Suppressor macrophage treated with lipopolysaccharide for 4 hours (primary cell): Measurements from ENCODE around the gene CA10.
A peak's percentile ranks its signal among the peaks of the same experiment; 100 is the strongest.

ENCODE experiments used
- DNase-seq: peaks from one replicate; pipeline ENCODE4 v3.0.0-alpha.2; 2020

CA10 gene

DNA sequence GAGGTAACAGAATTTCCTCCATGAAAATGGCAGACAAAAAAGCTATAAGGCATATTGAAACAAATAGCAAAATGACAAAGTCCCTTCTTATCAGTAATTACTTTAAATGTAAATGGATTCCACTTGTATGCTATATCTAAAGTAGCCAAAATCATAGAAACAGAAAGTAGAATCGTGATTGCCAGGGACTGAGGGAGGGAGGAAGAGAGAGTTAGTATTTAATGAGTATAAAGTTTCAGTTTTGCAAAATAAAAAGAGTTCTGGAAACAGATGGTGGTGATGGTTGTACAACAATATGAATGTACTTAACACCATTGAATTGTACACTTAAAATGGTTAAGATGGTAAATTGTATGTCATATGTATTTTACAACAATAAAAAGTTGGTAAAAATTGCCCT, 407.4 kb downstream of the CA10 start:
- no peak for DNase-seq

DNA sequence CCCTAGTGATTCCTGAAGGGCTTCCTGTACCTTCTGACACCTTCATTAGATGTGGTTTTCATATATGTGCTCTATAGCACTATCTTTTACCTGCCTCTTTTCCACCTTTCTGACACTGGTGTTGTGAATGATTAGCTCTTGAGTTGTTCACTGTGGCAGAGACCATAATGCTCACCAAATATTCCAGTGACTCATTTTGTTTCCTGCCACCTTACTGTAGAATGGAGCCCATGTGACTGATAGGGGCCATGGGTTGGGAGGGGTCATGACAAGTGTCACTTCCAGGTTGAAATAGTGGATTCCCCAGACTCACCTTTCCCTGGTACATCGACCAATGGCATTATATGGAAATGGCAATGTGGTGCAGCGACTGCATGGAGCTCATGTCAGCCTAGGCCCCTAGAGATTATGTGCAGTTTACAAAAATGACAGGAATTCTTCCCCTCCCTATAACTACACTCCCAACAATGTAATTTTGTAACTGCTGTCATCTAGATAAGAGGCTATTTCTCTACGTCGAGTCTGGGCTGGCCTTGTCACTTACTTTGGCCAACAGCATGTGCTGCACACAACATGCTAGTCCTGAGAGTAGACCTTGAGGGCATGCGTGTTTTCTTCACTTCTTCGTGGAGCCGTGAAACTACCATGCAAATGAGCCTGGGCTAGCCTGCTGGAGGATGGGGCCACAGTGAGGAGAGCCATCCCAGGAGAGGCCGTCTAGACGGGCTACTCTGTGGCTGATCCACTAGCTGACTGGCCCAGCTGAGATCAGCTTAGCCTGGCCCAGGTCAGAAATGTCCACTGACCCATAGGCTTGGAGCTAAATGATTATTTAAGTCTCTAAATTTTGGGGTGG, 409.5 kb downstream of the CA10 start:
- no peak for DNase-seq

DNA sequence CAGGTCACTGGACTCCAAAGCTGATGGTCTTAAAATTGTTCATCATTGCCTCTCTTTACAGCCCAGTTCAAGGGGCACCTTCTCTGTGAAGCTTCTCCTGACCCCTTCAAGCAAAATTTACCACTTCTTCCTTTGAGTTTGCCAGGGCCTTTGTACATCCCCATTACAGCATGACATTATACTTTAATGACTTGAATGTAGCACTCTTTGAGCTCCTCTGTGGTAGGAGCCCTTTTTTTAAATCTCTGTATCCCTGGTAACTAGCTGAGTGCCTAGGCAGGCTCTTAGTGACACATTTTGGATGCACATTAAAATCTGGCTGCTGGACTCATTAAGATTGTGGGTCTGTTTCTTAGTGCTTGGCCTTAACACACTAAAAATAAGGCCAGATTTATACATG, 412.1 kb downstream of the CA10 start:
- no peak for DNase-seq

DNA sequence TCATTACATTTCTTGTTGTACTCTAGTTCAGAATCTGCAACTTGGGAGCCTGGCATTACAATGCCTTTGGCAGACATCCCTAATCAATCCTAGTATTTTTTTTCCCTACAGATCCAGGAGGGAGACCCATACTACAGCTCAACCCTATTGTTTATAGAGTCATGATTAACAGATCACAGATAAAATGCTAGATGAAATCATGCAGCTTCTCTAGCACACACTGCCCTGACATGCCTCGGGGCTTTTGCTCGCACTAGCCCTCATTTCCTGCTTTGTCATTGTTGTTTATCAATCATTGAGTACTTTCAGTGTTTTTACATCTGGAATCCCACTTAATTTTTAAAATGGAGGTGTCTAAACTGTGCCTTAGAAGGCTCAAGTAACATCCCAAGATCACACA, 412.5 kb downstream of the CA10 start:
- DNase-seq: no peak

DNA sequence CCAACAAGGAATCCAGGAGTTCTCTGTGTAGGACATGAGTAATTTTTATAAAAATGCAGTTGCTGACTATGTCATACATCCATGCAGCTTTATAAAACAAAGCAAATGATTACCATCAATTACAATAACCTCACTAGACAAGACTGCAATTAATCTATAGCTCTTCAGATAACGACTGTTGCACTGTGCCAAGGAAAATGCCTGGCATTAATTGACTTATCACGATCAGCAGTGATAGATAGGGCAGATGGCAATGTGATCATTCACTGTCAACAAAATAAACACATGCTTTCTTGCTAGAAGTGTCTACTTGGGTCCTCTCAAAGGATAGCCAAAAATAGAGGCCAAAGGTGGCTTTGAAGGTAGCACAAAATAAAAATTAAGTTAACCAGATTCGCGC, 415.0 kb downstream of the CA10 start:
- no peak for DNase-seq

DNA sequence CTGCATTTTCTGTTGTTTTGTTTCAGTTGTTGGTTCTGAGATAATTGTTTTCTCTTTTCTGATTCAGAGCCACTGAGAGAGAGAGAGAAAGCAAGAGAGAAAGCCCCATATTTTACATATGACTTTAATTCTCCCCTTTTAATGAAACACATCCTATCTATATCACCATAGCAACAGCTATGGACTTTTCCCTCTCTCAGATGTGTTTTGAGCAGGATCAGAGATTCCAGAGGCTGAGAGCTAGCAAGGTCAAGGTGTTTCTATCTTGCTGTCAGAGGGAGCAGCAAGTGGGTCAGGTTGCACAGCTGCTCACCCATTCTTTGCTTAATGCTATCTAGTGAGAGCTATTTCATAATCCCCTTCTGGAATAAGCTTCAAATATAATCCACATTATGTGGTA, 415.9 kb downstream of the CA10 start:
- DNase-seq: no peak

DNA sequence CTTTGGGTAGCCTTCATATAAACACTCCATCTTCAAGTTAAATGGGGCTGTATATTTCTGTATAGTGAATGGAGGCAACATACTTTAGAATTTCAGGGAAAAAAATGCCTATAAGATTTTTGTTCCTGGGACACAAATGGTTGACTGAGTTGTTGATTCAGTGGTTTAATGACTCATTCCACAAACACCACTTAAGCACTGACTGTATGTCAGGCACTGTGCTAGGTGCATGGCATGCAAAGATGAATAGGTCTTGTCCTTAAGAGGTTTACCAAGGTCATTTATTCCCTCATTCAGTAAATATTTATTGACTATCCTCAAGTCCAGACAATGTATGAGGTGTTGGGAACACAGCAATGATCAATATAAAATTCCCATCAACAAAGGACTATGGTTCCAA, 417.1 kb downstream of the CA10 start:
- no peak for DNase-seq

DNA sequence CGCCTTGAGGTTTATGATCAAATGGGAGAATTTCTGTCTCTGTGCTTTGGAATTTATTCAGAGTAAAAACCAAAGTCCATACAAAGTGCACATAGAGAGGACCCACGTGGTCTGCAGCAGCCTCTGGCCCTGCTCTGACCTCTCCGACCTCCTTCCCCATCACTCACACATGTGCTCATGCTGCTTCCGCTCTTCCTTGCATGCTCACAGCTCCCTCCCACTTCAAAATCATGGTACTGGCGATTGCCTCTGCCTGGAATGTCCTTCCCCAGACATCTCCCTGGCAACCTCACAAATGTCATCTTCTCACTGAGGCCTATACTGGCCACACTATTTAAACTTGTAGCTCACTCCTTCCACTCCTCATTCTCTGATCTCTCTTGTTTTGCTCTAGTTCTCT, 418.0 kb downstream of the CA10 start:
- DNase-seq: no peak

DNA sequence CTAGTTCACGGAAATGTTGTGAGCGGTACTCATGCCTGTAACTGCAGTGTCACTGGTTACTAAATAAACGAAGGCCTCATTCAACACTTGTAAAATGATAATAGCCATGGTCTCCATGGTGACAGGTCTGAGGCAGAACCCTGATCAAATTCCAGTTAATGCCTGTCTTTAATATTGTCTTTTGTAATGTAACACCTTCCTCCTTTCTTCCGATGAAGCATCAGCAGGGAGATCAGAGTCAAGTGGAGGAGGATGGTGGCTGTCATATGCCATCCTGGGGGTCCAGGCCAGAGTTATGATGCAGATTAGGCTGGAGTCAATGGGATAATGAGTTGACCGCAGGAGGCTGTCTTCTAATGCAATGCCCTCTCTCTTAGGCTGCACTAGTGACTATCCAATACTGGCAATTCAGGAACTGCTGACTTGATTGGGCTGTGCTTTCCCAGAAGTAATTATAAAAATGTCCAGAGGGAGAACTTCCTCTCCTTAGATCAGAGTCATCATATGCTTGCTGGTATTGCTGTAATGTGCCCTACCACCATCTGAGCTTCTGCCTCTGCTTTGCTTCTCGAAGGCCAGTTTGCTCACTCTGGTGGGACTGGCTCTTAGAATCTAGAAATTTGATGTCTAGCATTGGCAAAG, 419.1 kb downstream of the CA10 start:
- no peak for DNase-seq

DNA sequence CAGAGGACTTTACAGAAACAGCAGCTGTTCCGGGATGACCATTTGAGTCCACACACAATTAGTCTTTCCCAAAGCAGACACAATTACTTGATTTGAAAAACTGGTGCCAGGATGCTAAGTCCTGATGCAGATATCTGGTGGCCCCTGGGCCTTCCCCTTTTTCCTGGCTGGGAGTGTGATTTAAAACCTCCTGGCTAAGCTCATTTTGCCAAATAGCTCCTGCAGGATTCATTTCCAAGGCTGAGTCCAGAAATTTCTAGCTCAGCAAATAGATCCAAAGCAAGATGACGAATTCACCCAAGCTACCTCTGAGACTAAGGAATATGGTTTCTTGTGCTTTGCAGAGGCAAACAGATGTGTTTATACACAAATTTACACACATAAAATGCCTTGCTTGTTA, 422.2 kb downstream of the CA10 start:
- no peak for DNase-seq

DNA sequence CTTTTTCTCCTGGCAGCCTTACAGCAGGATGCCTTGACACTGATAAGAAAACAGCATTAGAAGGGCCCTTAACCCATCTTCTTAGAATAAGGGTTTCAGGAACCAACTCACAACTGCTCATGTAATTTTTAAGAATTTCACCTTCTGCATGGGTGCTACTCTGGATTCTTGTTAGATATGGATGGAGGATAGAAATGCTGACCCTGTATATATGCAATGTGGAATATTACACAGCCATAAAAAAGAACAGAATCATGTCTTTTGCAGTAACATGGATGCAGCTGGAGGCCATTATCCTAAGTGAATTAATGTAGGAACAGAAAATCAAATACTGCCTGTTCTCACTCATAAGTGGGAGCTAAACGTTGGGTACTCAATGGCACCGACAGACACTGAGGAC, 423.5 kb downstream of the CA10 start:
- no peak for DNase-seq

DNA sequence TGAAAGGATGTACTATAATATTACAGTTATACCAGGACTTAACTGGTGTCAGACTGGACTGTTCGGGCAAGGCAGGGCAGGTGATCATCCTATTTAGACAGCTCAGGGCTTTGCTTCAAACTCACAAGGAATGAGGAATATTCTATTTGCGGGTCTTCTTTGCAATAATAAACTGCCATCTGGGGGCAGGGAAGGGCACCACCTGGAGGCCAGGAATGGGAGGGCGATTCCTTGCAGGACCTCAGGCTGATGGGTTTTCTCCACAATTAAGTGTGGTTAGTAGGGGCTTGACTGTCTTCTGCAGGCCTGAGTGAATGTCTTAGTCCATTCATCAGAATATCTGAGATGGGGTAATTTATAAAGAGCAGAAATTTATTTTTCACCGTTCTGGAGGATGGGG, 424.1 kb downstream of the CA10 start:
- DNase-seq: peak; percentile 8

DNA sequence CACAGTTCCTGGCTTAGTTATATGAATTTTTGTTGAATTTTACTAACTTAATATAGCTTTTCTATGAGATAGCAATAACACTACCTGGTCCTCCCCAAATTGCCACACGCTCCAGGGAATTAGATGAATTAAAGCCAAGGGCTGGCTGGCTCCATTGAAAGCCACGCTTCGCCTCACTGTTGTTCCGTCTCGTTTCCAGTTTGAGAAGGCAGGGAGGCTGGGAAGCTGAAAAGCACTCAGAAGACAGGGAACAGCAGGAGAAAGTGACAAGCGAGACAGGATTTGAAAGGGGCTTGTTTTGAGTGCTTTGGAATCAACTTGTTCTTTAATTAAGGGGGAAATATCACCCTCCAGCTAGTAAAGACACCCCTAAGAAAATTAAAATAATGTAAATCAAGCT, 425.3 kb downstream of the CA10 start:
- DNase-seq: no peak

DNA sequence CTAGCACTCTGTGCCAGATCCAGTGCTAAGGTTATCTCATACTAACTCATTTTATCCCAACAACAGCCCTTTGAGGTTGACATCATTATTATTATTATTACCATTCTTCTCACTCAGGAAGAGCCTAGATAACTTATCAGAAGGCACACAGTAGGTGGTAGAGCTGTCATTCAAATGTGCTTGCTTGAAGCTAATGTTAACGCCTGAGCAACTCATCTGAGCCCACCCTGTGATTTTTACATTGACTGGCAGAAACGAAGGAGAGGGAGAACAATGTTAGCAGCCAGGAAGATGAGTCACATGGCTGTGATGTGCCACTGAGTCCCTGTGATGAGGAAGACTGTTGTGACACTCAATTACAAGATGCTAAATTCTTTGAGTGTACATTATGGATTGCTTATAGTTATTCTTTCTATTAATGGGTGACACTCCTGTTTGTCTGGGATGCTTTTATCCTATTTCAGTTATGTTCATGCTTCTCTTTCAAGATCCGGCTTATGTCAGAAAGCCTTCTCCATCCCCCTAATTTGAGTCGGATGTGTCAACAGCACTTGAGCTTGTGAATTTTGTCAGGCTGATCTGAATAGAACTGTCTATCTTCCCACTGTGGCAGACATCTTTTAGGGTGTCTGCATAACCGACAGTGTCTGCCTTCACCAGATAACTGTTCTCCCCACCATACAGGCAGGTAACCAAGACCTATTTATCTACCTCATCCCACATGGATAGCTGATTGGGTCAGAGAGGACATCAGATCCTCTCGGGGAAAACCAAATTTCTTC, 426.4 kb downstream of the CA10 start:
- no peak for DNase-seq

DNA sequence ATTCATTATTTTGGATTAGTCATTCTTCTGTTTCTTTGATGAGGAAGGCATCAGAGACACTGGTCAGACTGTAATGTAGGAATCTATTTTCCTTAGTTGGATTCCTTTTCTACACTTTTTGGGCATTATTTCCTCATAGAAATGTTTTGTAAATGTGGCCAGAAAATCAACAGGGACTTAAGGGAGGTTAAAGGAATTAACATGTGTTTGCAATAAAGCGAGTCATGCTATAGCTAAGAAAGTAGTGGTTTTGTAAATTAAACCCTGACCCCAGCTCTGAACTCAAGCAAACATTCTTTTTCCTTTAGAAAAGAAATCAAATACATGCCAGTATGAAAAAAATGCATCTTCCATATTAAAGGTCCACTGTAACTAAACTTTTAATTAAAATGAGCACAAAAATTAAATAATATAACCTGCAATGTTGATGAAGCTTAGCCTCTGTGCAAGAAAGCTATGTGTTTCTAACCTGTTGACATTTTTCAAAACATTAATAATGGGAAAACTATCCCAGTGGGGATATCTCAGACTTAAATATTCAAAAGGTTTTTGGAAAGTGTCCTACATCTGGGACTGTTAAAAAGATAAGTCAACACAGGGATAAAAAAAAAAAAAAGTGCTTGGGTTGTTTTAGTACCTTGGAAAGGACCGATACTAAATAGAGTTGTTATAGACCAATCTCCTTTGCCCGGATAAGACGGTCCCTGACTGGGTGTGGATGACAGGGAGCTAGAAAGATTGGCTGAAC, 428.0 kb downstream of the CA10 start:
- no peak for DNase-seq

DNA sequence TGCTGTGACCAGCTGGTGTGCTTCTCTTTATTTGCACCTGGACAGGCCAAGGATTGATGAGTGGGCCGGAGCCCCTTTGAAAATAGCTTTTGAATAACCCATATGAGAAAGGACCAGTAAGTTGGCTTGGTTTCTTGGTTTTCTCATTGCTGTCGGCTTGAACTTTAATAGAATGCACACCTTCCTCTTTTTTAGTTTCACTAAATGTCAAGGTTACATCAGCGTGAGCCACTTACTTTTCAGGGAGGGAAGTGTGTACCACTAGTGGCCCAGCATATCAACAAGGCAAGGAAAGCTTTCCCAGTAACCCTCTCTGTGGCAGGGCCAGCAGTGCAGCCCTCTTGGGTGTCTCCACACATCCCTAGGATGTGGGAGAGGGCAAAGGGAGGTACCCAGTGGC, 433.3 kb downstream of the CA10 start:
- peak; percentile 7 for DNase-seq

DNA sequence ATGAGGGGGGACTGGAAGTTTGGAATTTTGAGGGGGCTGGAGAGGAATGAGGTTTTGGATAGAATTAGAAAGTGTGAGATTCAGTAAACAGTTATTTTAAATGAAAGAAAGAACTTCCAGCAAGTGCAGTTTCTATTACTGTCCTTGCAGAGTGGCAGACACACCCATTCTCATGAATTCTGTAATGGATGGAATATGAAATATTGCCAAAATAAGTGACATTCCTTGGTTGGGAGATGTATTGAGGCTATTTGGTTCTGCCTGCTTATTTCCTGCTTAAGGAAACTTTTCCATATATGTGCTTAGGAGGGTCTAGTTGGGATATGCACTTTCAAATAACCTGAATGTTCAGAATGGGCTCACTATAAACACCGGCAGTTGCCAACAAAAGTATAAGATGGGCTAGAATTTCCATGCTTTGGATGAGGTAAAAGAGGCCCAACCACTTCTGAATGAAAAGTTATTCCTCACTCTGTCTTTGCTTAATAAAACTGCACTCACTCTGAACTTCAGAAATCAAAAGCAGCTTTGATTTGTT, 434.4 kb downstream of the CA10 start:
- DNase-seq: no peak

DNA sequence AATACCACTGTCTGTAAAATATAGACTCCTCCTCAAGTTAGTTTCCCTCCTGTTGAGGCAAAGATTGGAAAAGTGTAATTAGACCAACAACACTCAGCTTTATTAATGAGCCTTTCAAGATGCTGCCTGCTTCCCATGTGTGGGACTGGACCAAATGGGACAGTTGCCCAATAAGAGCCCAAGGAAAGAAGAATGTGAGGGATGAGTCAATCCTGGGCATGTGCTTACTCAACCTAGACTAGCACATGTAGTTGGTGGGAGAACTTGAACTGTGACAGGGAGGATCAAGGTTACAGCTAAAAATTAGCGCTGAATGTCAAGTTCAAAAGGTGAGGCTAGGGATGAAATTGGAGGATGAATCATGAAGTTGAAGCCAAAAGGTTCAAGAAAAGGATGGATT, 435.5 kb downstream of the CA10 start:
- no peak for DNase-seq

DNA sequence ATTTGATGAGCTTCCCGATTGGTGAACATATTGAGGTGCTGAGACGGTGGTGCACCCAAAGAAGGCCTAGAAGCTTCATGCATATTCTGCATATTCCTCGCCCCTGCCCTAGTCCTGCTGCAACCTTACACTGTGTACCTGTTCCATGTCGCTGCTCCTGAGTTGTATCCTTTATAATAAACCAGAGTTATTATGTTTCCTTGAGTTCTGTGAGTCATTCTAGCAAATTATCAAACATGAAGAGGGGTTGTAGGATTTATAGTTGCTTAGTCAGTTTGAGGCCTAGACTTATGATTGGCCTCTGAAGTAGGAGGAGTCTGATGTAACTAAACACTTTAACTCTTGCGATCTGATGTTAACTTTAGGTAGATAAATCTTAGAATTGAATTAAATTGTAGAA, 436.8 kb downstream of the CA10 start:
- no peak for DNase-seq

DNA sequence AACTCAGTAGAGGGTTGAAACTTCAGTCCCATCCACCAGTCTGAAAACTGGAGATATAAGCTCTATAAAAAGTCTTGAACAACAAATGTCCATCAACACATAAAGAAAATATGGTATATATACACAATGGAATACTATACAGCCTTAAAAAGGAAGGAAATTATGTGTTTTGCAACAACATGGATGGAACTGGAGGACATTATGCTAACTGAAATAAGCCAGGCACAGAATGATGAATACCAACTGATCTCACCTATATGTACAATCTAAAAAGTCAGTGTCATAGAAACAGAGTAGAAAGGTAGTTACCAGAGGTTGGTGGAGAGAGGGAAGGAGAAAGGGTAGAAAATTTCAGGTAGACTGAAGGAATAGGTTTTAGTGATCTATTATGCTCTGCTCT, 438.1 kb downstream of the CA10 start:
- DNase-seq: no peak

DNA sequence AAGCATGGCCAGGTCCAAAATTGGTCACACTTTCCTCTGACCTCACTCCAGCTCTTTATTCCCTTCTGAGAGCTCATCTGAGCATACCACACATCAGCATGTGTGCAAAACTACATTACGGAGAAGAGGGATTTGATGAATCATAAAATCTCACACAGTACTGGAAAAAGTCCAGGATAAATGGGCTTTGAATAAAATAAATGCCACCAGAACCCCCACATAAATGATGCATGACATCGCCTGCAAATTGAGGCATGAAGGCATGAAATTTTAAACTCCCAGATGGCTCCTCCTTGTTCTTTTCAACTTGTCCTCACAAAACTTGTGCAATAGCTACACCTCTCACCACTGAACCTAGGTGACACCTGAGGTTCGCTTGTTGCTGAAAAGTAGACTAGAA, 439.5 kb downstream of the CA10 start:
- no peak for DNase-seq

DNA sequence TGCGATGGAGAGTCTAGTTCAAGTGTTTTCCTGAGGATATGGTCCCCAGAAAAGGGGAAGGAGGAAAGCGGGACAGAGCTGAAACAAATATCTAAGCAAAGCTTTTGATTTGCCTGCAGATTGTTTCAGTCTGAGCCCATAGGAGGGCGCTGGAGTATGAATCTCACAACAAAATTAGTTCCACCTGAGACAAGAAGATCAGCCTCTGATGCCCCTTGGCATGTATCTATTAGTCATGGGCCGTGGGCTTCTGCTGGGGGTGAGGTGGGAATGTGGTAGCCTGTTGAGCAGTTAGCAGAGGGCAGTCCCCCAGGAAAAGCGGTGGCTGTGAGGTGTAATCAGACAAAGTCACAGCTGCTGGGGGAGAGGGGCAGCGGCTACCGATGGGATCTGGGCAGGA, 446.9 kb downstream of the CA10 start:
- DNase-seq: no peak

DNA sequence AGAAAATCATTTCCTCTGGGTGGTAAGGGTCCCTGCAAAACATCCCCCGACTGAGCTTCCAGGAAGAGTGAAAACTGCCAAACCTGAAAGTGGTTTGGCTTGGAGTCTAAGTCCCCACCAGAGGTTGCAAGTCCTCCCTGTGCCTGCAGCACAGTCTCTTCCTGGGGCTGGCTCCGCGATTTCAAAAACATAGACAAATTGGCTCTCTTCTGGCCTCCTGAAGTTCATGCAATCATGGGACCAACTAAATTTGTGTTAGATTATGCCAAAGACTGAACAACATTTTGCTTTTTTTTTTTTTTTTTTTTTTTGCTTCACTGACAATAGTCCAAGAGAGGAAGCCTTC, 447.9 kb downstream of the CA10 start:
- DNase-seq: no peak
